Superior temporal gyrus (tissue), 1 donor: ENCODE results near the gene TRAF7.

Source experiments
- DNase-seq: peaks from one replicate; pipeline ENCODE4 v3.0.0-alpha.2; 2016; ENCODE audit errors: extremely low spot score

The TRAF7 gene

DNA sequence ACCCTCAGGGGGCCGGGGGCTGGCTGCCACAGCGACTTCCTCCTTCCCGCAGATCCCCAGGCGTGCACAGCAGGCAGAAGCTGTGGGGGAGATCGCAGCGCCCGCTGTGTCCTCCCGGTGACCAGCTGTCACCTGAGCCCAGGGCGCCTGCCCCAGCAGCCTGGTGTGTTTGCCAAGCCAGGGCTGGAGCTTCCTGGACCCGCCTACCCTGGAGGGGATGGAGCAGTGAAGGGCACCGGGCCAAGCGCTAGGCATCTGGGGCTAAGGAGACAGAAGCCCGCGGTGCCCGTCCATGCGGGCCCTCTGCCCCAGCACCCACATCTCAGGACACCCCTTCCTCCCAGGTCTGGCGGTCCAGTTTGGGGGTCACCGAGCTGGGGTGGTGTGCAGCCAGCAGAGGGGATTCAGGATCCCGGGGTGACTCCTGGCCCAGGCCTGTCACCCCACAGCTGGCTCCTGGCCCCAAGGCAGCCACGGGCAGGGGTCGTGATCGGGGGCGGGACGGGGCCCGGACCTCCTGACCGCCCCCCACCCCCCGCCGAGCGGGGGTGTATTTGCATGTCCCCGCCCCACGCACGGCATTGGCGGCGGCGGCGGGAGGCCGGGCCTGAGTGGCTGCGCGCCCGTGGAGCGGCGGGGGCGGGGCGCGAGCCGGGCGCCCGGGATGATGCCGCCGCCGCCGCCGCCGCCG lies 7.5 kb upstream of the TRAF7 start, which contains the start of gene RAB26:
RAB26 (plus strand) TSS at position 645 of the 691 bp plus-strand sequence. CDS start 159 bp downstream, outside the sequence.
- DNase-seq = peak; percentile 66

DNA sequence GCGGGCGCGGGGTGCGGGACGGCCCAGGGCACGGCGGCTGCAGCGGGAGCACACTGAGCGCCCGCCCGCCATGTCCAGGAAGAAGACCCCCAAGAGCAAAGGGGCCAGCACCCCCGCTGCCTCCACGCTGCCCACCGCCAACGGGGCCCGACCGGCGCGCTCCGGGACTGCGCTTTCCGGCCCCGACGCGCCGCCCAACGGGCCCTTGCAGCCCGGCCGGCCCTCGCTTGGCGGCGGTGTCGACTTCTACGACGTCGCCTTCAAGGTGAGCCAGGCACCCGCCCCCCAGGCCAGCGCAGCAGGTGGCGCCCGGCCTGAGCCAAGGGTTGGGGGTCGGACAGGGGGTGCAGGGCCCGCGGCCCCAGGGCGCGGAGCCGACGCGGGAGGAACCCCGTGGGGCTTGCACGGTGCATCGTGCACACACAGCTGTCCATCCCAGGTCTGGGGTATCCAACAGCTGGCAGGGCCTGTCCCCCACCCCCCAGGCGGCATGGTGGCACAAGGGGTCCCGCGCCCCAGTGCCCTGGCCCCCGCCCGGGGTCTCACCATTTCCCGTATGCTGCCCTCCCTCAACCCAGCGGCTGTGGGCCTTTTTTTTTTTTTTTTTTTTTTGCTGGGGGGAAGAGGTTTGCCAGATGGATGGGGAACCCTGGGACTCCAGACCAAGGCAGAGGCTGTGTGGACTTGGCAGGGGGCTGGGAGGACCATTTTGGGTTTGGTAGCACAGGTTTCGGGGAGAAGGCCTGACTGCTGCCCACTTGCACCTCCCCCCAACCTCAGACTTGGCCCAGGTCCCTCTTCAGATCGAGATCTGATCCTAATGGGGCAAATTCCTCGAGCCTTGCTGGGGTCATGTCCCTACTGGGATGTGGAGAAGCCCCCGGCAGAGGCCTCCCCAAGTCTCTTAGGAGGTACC lies 6.6 kb upstream of the TRAF7 start:
- no peak for DNase-seq

DNA sequence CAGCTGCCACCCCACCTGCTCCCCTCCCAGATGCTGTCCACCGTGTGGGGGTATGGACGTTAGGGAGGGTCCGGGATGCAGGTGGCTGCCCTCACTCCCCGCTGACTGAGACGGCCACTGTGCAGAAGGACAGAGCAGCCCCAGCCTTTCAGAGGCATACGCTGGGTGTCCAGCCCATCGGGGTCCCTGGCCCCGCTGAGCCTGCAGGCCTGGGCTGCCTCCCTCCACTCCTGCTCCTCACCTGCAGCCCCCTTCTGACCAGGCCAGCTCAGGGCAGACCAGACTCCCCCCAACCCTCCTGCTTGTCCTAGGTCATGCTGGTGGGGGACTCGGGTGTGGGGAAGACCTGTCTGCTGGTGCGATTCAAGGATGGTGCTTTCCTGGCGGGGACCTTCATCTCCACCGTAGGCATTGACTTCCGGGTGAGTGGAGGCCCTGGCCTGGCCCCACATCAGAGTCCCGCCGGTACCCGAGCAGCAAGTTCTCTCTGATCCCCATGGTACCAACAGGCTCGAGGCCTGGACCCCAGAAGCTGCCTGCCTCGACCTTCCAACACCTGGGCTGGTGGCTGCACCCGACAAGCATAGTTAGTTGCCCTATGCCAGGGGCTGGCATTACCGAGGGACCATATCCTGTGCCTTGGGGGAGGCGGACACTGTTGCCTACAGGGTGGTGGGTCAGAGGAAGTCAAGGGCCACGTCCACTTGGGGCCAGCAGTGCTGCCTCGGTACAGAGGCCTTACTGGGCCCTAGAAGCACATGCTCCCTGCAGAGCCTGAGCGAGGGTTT lies 5.8 kb upstream of the TRAF7 start:
- no peak for DNase-seq

DNA sequence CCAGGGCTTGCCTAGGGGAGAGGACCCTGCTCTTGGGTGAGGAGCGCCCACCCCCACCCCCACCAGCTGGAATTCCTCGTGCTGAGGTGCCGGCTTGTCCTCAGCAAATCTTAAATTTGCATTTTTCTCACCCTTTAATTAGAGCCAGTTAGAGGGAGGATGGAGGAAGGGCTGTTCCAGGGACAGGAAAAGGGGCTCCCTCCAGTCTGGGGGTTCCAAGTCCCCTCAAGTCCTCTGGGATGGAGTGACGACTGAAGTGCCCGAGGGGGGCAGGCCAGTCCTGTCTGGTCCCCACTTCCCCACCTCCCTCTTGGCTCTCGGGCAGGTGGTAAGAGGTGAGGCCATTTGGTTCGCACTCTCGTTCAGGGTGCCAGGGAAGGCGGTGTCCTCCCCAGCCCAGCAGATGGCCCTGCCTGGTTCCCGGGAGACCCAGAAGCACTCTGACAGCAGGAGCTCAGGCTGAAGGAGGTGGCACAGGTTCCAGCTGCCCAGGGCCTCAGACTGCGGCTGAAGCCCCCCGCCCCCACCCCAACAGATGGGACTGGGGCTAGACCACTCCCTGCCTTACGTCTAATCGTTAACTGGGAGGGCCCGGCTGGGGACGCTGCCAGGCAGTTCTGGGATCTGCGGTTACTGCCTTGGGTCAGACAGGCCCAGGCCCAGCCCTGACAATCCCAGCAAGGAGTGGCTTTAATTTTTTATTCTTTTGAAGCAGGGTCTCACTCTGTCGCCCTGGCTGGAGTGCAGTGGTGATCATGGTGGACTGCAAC lies 5.0 kb upstream of the TRAF7 start:
- DNase-seq = no peak

DNA sequence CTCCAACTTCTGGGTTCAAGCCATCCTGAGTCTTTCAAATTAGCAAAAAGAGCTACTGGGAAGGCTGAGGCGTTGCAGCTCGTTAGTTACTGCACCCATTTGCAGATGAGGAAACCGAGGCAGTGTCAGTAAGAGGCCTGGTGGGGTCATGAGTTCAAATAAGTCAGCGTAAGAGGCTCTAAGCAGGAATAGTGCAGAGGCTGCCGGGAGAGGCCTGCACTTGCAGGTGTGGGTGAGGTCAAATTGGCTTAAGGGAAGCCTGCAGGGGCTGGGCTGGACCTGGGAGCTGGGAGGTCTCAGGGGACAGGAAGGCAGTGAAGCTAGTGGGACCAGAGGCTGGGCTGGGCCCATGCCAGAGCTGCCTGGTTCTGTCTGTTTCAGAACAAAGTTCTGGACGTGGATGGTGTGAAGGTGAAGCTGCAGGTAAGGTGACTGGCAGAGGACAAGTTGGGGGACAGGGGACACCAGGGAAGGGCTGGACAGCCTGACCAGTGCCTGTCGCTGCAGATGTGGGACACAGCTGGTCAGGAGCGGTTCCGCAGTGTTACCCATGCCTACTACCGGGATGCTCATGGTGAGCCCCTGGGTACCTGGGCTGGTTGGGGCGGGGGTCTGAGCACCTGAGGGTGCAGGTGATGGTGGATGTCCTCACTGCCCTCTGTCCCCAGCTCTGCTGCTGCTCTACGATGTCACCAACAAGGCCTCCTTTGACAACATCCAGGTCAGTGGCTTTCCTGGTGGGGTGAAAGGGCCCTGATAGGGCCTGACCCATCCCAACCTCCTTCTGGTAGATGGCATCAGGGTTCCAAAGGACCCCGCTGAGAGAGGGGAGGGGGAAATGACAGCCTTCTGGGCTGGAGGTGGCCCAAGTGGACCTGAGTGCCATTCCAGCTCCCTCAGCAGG lies 4.1 kb upstream of the TRAF7 start:
- no peak for DNase-seq

DNA sequence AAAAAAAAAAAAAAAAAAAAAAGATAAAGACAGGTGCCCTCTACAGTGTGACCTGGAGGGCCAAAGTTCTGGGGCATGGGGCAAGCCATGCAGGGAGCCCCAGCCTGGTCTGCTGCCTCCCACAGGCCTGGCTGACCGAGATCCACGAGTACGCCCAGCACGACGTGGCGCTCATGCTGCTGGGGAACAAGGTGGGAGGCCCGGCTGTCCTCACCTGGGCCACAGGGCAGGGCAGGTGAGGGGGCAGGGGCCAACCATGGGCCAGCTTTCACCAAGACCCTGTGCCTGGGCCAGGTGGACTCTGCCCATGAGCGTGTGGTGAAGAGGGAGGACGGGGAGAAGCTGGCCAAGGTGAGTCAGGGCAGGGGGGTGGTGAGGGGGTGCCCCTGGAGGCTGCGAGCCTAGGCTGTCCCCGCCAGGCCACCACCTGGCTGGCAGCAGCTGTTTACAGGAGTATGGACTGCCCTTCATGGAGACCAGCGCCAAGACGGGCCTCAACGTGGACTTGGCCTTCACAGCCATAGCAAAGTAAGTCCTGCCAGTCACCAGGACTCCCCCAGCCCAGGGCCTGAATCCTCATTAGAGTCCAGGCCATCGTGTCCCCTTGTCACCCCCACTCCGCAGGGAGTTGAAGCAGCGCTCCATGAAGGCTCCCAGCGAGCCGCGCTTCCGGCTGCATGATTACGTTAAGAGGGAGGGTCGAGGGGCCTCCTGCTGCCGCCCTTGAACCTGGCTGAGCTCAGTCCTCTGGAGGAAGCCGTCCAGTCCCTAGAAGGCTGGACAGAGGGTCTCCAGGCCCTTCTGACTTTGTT lies 2.7 kb upstream of the TRAF7 start:
- DNase-seq = no peak

DNA sequence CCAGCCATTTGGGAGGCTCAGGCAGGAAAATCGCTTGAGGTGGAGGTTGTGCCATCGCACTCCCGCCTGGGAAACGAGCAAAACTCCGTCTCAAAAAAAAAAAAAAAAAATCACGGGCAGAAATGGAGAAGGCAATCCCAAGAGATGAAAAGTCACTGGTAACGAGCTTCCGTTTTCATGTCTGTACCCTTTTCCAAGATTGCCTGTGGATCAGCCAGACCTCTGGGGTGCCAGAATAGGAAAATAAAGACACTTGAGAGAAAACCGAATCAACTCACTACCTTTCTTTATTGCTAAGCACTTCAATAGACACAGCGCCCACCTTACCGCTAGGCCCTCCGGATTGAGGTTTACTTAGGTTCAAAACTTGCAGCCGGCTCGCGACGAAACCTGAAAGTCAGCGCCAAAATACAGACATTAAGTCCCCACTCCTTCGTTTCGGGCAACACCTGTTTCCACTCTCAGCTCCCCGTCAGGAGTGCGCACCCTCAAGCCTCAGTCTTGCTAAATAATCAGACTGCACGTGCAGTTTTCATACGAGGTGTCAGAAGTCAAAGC lies 970 bp upstream of the TRAF7 start:
- DNase-seq = peak; percentile 38

DNA sequence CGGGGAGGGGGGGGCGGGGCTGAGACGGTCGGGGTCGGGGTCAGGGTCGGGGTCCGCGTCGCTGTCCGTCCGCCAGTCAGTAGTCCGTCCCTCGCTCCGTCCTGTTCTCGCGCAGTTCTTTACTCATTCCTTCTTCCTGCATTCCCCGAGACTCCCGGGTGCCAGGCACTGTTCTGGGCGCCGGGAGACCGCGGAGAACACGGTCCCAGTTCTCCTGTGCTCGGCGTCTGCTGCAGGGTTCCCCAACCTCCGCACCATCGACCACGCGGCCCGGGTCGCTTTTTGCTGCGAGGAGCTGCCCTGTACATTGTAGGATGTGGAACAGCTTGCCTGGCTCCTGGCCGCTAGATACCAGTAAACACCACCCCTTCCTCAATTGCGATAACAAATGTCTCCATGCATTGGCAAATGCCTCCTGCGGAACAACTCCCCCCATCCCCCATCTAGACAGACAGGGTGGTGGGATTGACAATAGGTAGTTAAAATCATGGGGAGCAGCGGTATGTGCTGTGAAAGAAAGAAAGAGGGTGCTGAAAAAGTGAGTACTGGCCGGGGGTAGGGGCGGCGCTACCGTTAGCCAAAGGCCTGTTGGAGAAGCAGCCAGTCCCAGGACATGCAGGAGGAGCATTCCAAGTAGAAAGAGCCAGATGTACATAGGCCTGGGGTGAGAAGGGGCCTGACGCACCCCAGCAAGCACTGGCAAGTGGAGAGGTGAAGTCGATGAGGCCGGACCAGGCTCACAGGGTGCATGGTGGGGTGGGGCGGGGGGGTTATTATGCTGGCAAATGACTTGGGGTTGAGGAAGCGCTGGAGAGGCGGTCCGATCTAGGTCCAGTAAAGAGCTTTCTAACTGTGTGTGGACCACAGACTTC lies 631 bp downstream of the TRAF7 start:
- DNase-seq = no peak

DNA sequence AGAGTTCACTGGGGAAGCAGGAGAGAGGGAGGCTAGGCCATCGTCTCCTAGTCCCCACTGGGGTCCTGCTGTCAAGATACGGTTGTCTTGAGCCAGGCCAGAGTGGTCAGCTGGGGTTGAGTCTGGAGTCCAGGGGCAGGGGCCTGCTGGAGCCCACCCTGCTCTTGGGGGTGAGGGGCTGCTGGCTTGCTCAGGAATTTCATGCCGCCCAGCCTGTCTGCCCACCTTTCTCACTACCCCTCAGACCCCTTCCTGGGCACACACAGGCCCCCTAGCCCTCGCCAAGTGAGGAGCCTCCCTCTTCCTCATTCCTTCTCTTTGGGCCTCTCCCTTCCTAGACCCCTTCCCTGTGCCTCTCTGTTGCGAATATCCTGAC lies 1.3 kb downstream of the TRAF7 start:
- DNase-seq = no peak

DNA sequence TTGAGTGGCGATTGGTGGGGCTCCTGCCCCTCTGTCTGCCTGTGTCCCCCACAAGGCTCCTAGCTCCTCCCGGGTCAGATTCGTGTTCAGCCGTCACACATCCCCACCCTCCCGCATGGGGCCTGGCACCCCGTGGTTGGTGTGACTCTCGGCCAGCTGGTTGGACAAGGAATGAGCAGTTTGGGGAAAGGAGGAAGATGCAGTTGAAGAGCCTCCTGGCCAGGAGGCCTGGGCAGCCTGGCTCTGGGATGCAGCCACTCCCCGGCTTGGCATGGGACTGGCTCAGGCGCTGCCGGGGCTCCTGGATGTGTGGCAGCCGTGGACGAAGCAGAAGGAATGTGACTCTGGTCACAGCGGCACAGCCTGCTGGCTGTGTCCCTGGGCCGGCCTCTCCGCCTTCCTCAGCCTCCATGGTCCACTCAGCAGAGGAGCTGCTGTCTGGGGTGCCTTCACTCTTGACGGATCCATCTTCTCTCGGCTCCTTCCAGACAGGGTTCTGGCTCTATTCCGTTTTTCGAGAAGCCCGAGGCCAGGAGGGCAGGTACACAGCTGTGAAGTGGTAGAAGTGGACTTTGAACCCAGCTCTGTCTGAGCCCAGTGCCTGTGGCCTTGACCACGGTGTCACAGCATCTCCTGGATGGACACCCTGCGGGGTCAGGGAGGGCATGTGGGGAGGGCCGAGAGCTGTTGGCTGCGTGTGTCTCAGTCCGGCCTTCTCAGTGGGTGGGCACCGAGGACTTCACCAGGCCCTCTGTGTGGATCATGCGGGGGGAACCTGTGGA lies 2.1 kb downstream of the TRAF7 start:
- no peak for DNase-seq

DNA sequence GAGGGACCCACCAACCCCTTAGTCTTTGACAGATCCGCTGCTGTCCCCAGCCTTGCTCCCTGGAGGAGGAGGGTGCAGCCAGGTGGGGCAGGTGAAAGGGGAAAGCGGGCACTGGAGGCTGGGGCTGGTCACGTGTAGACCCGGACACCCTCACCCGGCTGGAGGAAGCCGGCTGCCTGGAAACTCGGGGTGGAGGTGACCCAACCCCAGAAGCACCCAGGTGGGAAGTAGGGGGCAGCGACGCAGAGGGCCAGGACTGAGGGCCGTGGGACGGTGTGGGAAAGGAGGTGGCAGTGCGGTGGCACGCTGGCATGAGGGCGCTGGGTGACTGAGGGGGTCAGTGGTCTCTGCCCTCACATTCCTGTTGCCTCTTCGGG lies 2.7 kb downstream of the TRAF7 start:
- DNase-seq = no peak

DNA sequence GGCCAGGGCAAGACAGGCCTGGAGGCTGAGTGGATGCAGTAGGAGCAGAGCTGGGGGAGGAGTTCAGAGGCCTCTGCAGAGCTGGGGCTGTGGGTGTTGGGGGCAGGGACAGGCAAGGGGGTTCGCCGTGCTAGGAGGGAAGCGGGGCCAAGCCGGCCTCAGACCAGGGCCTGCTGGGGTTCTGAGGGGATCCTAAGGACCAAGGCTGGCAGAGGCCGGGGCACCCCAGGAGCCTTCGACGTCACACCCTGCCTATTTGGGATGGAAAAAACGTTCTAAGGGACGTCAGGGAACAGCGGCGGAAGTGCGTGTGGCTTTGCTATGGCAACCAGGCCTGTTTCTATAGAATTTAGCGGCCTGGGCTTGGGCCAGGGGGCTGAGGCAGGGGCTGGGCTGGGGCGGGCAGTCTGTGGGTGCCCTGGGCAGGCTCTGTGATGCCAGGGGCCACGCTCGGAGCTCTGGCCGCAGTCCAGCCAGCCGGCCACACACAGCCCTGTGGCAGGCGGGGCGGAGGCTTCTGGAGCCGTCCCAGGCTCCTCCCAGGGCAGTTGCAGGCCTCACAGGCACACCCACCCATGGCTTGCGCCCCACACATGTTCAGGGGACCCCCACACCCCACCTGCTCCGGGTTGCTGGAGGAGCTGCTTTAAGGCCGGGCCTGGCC lies 3.7 kb downstream of the TRAF7 start:
- peak; percentile 61 for DNase-seq

DNA sequence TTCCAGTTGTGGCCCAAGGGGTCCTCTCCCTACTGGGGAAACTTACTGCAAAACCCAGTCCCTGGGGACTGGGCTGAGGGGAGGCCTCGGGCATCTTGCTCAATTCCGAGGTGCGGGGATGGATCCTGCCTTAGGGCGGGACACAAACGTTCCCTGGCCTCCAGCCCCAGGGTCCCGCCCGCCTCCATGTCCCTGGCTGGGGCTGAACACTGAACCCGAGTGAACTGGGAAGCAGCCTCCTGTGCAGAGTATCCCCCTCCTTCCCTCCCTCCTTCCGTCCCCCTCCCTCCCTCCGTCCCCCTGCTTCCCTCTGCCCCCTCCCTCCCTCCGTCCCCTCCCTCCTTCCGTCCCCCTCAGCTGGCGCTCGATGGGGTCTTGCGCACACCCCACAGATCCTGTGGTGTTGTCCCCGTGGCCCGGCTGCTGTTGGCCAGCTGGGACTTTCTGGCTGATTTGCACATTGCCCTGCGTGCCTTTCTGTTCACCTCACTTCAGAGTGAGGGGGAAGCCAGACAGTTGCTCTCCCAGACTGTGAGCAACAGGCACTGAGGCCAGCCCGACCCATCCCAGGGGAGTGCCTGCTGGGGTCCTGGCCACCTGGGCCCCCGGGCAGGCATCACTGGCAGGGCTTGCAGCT lies 5.5 kb downstream of the TRAF7 start:
- DNase-seq = no peak

DNA sequence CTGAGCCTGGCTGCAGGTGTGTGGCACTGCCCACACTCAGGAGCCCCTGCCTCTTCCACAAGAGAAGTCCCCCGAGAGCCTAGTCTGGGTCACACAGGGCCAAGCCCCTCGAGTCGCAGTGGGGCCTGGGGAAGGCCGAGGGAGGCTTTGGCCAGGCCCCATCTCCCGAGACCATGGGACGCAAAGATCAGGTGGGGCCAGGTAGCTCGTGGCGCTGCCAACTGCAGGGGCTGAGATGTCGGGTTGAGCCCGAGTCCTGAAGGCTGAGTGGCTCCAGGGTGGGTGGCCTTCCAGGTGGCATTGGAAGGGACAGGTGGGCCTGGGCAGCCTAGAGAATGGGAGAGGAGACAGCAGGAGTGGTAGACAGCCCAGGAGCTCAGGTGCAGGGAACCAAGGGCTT lies 6.3 kb downstream of the TRAF7 start:
- no peak for DNase-seq

DNA sequence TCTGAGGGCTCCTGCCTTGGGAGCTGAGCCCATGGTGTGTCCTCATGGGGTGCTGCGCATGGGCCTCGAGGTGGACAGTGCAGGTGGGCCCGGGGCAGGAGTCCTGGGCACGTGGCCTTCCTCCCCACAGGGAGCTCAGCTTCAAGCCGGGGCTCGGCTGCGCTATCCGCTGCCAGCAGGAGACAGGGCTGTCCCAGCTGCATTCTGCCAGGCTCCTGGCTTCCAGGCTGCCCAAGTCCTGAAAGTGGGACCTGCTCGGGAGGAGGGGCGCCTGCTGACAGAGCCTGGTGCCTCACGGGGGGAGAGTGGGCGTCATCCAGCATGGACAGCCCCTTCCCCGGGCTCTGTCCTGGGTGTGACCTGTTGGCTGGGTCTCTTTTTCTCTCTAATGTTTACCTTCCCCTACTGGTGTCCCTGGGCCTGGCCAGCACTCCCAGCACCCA lies 7.1 kb downstream of the TRAF7 start:
- DNase-seq = no peak

DNA sequence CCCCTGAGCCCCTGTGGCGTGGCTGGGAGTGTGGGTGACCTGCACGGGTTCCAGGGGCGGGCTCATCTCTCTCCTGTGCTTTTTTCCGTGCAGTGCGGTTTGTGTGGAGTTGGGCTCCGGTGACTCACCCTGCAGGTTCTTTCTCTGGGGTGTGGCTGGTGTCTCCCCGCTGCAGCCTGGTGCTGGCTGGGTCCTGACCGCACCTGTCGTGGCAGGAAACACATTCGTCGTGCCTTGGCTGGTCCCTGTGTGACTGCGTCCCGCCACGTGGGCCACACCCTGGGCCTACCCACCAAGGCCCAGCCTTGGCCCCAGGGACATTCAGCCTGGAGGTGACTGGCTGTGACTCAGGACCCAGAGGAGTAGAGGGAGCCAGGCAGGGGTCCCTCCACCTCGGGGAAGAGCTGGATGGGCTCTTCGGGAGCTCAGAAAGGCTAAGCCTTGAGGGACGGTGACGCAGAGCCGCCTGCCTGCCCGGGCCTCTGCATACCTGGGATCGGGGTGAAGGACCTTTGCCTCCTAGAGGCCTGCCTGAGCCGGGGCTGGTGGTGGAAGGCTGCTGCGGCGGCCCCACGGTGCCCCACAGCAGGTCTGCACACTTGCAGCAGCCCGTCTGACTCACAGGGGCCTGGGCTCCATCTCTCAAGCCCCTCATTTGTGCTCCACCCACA lies 7.8 kb downstream of the TRAF7 start:
- no peak for DNase-seq
